ENCODE results near the gene PDCD6IP. TPM values are rescaled to one million over a fixed set of nuclear protein-coding genes. Genes with fewer than 3 reads are reported as not detected.
A peak's percentile ranks its signal among the peaks of the same experiment; 100 is the strongest.

PDCD6IP gene
- total and polyA plus RNA-seq, 2 experiments from 2014 or later: 45.1 to 185 TPM

DNA sequence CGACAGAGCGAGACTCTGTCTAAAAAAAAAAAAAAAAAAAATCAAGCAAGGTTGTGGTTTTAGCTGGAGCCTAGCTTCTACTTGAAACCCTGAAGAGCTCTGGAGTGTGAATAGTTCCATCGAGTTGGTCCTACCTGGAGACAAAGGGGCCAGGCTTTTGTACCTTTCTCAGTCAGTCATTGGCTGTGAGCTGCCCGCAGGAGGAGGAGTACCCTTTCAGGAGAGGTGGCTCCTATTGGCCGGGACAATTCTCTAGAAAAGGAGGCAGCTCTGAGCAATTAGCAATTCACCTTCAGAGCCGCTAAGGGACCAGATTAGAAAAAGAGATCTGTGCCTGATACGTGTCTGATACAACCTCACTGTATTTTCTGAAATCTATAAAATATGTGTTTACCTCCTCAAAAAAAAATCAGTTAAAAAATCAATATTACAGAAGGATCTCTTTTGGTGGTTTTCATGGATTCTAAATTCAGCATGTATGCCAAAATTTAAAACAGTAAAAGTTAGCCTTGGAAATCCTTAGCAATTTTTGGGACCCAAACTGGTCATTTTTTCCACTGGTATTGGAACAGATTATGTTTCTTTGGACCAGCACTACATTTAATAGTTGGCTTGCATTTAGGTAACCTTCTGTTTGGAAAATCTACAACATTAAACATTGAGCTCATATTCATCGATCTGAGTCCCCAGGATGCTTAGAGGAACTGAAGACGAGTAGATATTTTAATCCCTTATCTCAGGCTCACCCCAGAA is 29.7 kb upstream of the PDCD6IP start:
- no peak overlapping the region for H3K27ac Mint-ChIP-seq
- H3K9me3 Mint-ChIP-seq: no peaks in the 10 kb centered on the region
- H3K4me1 ChIP-seq (ENCODE audit: insufficient read depth): no peaks in the 10 kb centered on the region
- ATAC-seq (no peak; the same call in 2 of the 3 replicates), DNase-seq (ENCODE audit: low spot score) (peak; percentile 27)
- peak overlapping the region; percentile 58 for H2AFZ ChIP-seq
- no peaks in the 10 kb centered on the region for H3K79me2 ChIP-seq (replicated peaks; ENCODE audit: insufficient read depth)
- no peak overlapping the region for H3K4me3 ChIP-seq
- H4K20me1 ChIP-seq (replicated peaks; ENCODE audit: insufficient read depth): no peaks in the 10 kb centered on the region
- H3F3A ChIP-seq (replicated peaks; ENCODE audit: low read depth): no peaks in the 10 kb centered on the region
- no peaks in the 10 kb centered on the region for H3K27me3 Mint-ChIP-seq (ENCODE audit: insufficient read depth, low read depth, poor library complexity)
- H3K4me3 Mint-ChIP-seq: no peak overlapping the region
- no peak overlapping the region for H3K4me2 ChIP-seq
- H3K36me3 ChIP-seq (ENCODE audit: insufficient read depth): no peaks in the 10 kb centered on the region
- H3K4me1 Mint-ChIP-seq: no peaks in the 10 kb centered on the region
- no peak overlapping the region for H3K27ac ChIP-seq (ENCODE audit: low read depth)
- no peaks in the 10 kb centered on the region; the same call in 1 of the 2 replicates for H3K9me2 ChIP-seq (ENCODE audit: insufficient read depth)
- H3K36me3 Mint-ChIP-seq (ENCODE audit: low read depth): no peaks in the 10 kb centered on the region; the same call in 2 of the 3 replicates
- no peak for TF ChIP-seq CREB1 (CRISPR knock-in tag; IDR thresholded peaks at IDR 0.05; ENCODE audit: low read depth)
- TF ChIP-seq, protein P1, sequence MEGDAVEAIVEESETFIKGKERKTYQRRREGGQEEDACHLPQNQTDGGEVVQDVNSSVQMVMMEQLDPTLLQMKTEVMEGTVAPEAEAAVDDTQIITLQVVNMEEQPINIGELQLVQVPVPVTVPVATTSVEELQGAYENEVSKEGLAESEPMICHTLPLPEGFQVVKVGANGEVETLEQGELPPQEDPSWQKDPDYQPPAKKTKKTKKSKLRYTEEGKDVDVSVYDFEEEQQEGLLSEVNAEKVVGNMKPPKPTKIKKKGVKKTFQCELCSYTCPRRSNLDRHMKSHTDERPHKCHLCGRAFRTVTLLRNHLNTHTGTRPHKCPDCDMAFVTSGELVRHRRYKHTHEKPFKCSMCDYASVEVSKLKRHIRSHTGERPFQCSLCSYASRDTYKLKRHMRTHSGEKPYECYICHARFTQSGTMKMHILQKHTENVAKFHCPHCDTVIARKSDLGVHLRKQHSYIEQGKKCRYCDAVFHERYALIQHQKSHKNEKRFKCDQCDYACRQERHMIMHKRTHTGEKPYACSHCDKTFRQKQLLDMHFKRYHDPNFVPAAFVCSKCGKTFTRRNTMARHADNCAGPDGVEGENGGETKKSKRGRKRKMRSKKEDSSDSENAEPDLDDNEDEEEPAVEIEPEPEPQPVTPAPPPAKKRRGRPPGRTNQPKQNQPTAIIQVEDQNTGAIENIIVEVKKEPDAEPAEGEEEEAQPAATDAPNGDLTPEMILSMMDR (conservative IDR thresholded peaks at IDR 0.05; ENCODE audit: low read depth in 2 of 2): no peak
- TF ChIP-seq JUNB (IDR thresholded peaks at IDR 0.05; ENCODE audit: unreplicated experiment): no peak
- no peak for TF ChIP-seq ZNF114 (CRISPR knock-in tag; IDR thresholded peaks at IDR 0.05)
- no peak for TF ChIP-seq STAT1 (IDR thresholded peaks at IDR 0.05; ENCODE audit: unreplicated experiment)
- H3K27me3 ChIP-seq (ENCODE audit: insufficient read depth): no peaks in the 10 kb centered on the region

DNA sequence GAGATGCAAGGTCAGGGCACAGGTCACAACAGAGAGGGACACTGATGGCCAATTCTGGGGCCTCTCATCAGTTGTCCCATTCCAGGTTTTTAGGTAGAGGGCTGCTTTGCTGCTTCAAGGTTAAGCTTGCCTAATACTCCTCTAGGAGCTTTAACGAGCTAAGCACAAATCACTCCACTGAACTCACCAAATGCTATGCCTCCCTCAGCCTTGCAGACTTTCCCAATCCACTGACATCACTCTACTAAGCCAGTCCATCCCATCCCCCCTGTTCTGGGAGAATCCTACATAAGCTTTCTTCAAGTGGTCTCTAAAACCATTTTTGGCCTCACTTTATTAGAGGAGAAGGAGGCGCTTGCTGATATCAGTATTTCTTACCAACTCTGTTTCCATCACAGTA is 24.8 kb upstream of the PDCD6IP start:
- Histone ChIP-seq H3K4me3 (no peak overlapping the region), H3K36me3 (ENCODE audit: insufficient read depth) (no peaks in the 10 kb centered on the region), H3K79me2 (replicated peaks; ENCODE audit: insufficient read depth) (no peaks in the 10 kb centered on the region), H3K27ac (ENCODE audit: low read depth) (no peak overlapping the region), H3K4me2 (no peak overlapping the region), H3K9me2 (ENCODE audit: insufficient read depth) (no peaks in the 10 kb centered on the region; the same call in 1 of the 2 replicates), H3K27me3 (ENCODE audit: insufficient read depth) (no peaks in the 10 kb centered on the region), H4K20me1 (replicated peaks; ENCODE audit: insufficient read depth) (no peaks in the 10 kb centered on the region; the same call in 1 of the 2 replicates), H3F3A (replicated peaks; ENCODE audit: low read depth) (no peaks in the 10 kb centered on the region), H3K4me1 (ENCODE audit: insufficient read depth) (no peaks in the 10 kb centered on the region), H2AFZ (no peak overlapping the region; the same call in 1 of the 2 replicates)
- peak; percentile 18 for DNase-seq (ENCODE audit: low spot score)
- no peak overlapping the region for H3K4me3 Mint-ChIP-seq
- H3K9me3 Mint-ChIP-seq: no peaks in the 10 kb centered on the region
- H3K4me1 Mint-ChIP-seq: no peaks in the 10 kb centered on the region
- no peak overlapping the region for H3K27ac Mint-ChIP-seq
- no peaks in the 10 kb centered on the region; the same call in 2 of the 3 replicates for H3K36me3 Mint-ChIP-seq (ENCODE audit: low read depth)
- no peaks in the 10 kb centered on the region for H3K27me3 Mint-ChIP-seq (ENCODE audit: insufficient read depth, low read depth, poor library complexity)
- no peak for ATAC-seq
- TF ChIP-seq, protein P1 (conservative IDR thresholded peaks at IDR 0.05; ENCODE audit: low read depth in 2 of 2): no peak
- TF ChIP-seq JUNB (IDR thresholded peaks at IDR 0.05; ENCODE audit: unreplicated experiment): no peak
- TF ChIP-seq NANOG (IDR thresholded peaks at IDR 0.05; ENCODE audit: borderline replicate concordance): no peak
- TF ChIP-seq EZH2phosphoT487 (IDR thresholded peaks at IDR 0.05; ENCODE audit: unreplicated experiment): no peak
- TF ChIP-seq ZNF114 (CRISPR knock-in tag; IDR thresholded peaks at IDR 0.05): no peak
- TF ChIP-seq, protein P2, sequence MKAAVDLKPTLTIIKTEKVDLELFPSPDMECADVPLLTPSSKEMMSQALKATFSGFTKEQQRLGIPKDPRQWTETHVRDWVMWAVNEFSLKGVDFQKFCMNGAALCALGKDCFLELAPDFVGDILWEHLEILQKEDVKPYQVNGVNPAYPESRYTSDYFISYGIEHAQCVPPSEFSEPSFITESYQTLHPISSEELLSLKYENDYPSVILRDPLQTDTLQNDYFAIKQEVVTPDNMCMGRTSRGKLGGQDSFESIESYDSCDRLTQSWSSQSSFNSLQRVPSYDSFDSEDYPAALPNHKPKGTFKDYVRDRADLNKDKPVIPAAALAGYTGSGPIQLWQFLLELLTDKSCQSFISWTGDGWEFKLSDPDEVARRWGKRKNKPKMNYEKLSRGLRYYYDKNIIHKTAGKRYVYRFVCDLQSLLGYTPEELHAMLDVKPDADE (IDR thresholded peaks at IDR 0.05): no peak
- no peak for TF ChIP-seq CREB1 (CRISPR knock-in tag; IDR thresholded peaks at IDR 0.05; ENCODE audit: low read depth)
- TF ChIP-seq STAT1 (IDR thresholded peaks at IDR 0.05; ENCODE audit: unreplicated experiment): no peak
- TF ChIP-seq, protein P3, sequence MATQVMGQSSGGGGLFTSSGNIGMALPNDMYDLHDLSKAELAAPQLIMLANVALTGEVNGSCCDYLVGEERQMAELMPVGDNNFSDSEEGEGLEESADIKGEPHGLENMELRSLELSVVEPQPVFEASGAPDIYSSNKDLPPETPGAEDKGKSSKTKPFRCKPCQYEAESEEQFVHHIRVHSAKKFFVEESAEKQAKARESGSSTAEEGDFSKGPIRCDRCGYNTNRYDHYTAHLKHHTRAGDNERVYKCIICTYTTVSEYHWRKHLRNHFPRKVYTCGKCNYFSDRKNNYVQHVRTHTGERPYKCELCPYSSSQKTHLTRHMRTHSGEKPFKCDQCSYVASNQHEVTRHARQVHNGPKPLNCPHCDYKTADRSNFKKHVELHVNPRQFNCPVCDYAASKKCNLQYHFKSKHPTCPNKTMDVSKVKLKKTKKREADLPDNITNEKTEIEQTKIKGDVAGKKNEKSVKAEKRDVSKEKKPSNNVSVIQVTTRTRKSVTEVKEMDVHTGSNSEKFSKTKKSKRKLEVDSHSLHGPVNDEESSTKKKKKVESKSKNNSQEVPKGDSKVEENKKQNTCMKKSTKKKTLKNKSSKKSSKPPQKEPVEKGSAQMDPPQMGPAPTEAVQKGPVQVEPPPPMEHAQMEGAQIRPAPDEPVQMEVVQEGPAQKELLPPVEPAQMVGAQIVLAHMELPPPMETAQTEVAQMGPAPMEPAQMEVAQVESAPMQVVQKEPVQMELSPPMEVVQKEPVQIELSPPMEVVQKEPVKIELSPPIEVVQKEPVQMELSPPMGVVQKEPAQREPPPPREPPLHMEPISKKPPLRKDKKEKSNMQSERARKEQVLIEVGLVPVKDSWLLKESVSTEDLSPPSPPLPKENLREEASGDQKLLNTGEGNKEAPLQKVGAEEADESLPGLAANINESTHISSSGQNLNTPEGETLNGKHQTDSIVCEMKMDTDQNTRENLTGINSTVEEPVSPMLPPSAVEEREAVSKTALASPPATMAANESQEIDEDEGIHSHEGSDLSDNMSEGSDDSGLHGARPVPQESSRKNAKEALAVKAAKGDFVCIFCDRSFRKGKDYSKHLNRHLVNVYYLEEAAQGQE (IDR thresholded peaks at IDR 0.05; ENCODE audit: unreplicated experiment): no peak
